ENCODE data around the gene RAB40B.

- TF ChIP-seq CTCF (IDR thresholded peaks at IDR 0.05) (no peak), POLR2A (IDR thresholded peaks at IDR 0.05) (no peak)
Observed at GRCh38 chr17:82664701-82665182, 33.8 kb downstream of the RAB40B start.

Measured in uterus (tissue), 2 donors.